GM18505 (cell line): ENCODE measurements around the gene BTN3A1.
A peak's percentile ranks its signal among the peaks of the same experiment; 100 is the strongest.
"Not testable (repeated sequence)": the region's sequence is repeated elsewhere in the genome, so short reads cannot be mapped to it uniquely, and the experiment has no call there.

Source experiments
- ATAC-seq: cut with Tn5 transposase; IDR thresholded peaks from one replicate; pipeline ENCODE4 v1.9.1; 2021; ENCODE audit not compliant: unreplicated experiment
- POLR2A ChIP-seq: IDR thresholded peaks from 4 replicates; pipeline ENCODE4 v1.6.1; 2011; ENCODE audit warnings: borderline replicate concordance; ENCODE audit not compliant: insufficient read depth, insufficient read length; ENCODE audit errors: extremely low read depth

Gene BTN3A1

DNA sequence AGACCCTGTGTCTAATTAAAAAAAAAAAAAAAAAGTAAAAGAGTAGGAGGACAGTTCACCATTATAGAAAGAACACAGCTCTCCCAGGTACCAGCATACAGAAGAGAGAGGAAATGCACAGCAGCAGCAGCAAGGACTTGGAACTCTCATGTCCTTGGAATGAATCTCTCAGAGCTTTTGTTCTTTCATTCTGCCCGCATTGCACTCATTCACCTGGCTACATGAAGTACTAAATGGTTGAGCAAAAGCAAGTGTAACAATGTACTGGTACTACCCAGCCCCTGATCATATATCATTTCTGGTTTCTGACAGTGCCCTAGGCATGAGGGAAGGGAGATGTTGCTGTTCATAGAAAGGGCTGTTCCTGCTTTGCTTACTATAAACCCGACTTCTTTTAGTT is 26.1 kb downstream of the BTN3A1 start:
- TF ChIP-seq POLR2A = no peak
- ATAC-seq = no peak

DNA sequence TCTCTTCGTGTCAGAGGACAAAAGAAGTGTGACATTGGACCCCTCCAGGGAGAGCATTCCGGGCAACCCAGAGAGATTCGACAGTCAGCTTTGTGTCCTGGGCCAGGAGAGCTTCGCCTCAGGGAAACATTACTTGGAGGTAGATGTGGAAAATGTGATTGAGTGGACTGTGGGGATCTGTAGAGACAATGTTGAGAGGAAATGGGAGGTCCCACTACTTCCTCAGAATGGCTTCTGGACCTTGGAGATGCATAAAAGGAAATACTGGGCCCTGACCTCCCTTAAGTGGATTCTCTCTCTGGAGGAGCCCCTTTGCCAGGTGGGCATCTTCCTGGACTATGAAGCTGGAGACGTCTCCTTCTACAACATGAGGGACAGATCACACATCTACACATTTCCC is 28.7 kb downstream of the BTN3A1 start:
- TF ChIP-seq POLR2A = no peak
- ATAC-seq = no peak

DNA sequence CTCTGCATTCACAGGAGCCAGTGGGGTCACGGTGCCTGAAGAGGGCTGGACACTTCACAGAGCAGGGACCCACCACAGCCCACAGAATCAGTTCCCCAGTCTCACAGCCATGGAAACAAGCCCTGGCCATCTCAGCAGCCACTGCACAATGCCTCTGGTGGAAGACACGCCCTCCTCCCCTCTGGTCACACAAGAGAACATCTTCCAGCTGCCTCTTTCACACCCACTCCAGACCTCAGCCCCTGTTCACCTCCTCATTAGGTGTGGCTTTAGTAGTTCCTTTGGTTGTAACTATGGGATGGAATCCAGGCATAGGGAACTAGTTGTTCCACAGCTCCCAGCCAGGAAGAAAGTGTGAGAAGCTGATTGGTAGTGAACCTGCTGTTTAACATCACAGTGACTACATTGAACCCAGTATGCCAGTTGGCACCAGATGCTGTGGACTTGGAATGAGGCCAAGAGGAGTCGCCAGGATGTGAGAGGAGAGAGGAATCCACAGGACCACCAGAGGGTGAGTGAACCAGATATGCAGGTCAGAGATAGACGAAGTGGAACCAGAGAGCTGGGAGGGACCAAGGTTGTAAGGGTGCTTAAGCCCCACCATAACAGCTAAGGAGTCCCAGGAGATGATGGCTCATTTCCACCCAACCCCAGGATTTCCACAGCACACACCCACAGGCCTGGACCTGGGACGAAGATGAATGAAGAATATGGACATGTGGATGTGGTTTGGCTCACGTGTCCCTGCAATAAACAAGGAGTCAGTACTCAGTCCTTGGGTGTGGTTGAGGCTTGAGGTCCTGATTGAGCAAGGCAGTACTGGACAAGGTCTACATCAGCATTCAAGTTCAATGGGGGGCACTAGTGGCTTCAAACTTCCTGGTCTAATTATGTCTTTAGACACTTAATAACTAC is 29.4 kb downstream of the BTN3A1 start:
- ATAC-seq = no peak

DNA sequence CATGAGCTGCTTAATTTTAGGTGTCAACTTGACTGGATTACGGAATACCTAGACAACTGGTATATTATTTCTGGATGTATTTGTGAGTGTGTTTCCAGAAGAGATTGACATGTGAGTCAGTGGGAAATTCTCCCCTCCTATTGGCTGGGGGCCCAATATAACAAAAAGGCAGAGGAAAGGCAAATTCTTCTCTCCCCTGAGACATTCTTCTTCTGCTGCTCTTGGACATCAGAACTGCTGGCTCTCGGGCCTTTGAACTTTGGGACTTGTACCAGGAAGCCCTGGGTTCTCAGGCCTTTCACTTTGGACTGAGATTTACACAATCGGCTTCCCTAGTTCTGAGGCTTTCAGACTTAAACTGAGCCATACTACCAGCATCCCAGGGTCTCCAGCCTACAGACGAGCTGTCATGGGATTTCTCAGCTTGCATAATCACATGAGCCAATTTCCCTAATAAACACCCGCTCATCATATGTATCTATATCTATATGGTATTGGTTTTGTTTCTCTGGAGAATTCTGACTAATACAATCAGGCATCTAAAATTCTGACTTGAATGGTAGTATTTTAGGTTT is 30.6 kb downstream of the BTN3A1 start:
- ATAC-seq = no peak
- no peak for TF ChIP-seq POLR2A

More for the DNA sequence above, 29.4 kb downstream of the BTN3A1 start:
- TF ChIP-seq POLR2A = no peak

DNA sequence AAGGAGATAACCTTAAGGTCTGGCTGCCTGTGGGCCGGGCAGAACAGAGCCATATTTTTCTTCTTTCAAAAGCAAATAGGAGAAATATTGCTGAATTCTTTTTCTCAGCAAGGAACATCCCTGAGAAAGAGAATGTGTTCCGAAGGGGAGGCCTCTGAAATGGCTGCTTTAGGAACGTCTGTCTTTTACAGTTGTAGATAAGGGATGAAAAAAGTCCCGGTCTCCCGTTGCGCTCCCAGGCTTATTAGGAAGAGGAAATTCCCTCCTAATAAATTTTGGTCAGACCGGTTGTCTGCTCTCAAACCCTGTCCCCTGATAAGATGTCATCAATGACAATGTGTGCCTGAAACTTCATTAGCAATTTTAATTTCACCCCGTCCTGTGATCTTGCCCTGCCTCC is 31.6 kb downstream of the BTN3A1 start:
- not testable (repeated sequence) for ATAC-seq

DNA sequence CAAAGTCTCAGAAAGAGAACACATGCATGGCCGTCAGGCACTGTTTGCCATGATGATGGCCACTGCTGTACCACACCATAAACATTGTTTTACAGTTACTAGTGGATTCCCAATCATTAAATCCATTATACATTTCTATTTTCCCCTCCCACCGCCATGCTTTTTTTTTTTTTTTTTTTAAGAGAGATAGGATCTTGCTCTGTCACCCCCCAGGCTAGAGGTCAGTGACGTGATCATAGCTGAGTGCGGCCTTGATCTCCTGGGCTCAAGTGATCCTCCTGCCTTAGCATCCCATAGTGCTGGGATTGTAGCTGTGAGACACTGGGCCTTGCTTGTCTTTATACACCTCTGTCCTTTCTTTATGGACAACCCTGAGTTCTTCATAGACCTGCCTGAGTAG is 33.9 kb downstream of the BTN3A1 start:
- no peak for ATAC-seq

DNA sequence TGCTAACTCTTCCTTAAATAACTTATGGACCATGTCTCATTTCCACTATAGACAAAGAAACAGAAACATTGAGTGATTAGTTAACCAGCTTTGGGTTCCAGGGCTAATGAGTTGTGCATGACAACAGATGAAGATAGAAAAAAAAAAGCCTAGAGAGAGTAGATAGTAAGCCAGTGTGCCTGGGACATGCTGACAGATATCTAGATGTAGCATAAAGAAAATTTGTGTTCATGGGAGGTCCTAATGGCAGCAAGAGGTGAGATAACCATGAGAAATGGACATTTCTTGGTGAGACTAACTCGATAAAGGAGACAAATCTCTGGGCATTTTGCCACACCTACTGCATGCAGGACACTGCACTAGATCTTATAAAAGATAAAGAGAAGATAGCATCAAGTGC is 35.5 kb downstream of the BTN3A1 start:
- ATAC-seq = no peak
- TF ChIP-seq POLR2A = no peak

More for the DNA sequence above, 33.9 kb downstream of the BTN3A1 start:
- no peak for TF ChIP-seq POLR2A

DNA sequence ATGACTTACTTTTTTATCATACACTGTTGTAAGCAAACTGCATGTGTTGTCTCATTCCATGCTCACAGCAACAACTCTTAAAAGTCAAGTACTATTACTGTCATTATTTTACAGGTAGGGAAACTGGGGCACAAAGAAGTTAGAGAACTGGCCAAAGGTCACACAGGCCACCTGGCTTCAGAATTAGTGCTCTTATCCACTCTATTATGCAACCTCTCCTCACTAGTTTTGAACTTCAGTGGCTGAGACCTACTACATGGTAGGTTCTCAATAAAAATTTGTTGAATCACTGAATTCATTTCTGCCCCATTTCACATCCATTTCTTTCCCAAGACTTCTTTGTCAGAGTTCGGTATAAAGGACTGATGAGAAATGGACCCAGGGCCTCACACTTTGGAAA is 35.9 kb downstream of the BTN3A1 start:
- TF ChIP-seq POLR2A = no peak
- no peak for ATAC-seq

DNA sequence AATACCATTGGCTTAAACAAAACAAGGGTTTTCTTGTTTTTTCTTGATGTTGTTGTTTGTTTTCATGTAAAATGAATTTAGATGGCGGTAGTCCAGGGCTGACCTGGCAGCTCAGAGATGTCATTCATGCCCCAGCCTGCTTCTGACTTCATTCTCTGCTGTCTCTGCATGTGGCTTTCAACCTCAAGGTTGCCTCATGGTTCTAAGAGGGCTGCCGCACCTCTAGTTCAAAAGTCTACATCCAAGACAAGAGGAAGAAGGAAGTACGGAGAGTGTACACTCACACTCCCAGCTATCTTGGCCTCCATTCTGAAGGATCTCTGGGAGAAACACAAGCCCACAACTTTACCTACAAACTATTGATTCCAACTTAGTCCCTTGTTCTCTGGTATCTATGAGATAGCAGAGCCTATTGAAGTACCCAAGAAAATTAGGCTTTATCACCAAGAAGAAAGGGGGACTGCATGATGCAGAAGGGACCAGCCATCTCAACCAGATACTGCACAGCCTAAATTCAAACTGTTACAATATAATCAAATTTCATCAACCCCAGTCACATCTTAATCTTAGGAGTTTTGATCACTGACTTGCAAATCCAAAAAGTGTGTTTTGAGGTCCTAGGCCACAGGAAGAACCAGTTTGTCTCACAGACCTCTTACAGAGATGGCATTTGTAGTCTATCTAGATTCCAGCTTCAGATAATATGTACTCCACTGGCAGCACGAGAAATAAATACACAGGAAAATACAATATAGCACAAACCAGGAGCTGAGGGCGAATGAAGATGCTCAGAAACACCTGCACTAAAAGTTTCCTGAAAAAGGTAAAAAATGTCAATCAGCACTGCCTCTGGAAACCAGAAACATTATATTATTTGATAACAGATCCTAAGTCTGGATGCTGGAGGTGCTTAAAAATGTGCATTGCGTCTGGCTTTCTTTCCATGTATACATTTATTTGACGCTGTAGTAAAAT is 37.4 kb downstream of the BTN3A1 start:
- no peak for ATAC-seq
- no peak for TF ChIP-seq POLR2A

DNA sequence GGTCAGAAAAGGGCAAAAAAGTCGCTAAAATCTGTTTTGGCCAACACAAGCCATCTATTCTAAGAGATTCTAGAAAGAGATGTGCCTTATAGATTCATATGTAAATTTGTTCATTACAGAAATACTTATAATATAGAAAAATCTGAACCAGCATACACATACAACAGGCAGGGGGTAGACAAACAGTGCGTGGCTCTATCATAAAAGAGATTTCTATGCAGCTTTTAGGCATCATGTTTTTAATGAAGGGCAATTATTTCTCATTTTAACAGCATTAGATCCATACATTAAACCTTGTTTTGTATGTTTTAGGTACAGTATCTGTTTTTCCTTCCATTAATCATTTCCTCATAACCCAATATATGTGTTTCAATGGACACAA is 38.9 kb downstream of the BTN3A1 start:
- TF ChIP-seq POLR2A = no peak
- no peak for ATAC-seq

DNA sequence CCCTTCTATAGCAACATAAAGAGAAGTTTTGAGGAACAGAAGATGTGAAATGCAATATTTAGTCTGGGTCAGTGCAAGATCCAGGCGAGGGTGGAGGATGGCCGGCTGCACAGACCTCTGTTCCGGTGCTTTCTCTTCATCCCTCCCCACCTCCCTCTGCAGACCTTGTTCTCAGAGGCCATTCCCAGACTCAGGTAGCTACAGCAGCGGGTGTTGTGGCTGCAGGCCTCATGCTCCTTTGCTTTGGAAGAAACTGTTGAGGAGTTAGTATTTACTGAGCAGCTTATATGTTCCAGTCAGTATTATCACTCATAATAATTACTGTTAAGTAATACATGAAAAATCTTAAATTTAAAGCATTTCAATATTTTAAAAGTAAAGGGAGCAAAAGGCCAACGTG is 39.9 kb downstream of the BTN3A1 start:
- ATAC-seq = no peak
- no peak for TF ChIP-seq POLR2A

DNA sequence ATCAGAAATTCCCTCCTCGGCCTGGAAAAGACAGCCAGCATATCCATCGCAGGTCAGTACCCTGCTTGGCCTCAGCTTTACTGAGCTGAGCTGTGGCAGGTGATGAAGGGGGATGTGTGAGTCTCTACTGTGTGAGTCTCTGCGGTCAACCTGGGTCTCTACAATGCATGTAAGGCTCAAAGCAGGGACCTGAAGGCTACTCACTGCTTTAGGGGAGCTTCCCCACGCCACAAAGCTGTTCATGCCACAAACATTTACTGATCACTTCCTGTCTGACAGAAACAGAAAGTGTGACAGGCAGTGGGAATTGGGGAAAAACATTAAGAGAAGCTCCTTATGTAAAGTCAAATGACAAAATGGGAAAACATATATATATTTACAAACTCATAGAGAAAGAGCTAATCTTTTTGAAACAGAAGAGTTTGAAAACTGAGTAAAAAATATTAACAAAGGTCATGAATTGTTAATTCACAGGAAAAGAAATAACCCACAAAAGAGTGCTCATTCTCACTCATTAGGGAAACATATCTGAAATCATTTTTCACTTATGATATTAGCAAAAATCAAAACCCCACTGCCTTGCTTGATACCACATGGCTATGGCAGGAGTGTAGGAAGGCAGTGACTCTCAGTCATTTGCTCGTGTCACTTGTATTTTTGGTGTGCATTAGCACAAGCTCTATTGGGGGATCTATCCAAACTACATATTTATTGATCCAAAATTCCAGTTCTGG is 44.0 kb downstream of the BTN3A1 start:
- ATAC-seq = peak; percentile 56
- TF ChIP-seq POLR2A = no peak

DNA sequence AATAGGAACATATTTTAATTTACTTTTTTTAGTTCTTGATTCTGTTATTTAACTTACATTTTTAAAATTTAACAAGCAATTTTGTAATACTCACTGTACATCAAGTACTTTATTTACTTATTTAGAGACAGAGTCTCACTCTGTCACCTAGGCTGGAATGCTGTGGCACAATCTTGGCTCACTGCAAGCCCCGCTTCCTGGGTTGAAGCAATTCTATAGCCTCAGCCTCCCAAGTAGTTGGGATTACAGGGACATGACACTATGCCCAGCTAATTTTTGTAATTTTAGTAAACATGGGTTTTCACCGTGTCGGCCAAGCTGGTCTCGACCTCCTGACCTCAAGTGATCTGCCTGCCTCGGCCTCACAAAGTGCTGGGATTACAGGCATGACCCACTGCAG is 45.2 kb downstream of the BTN3A1 start:
- TF ChIP-seq POLR2A = no peak

More for the DNA sequence above, 45.2 kb downstream of the BTN3A1 start:
- no peak for ATAC-seq
